ENCODE data around the gene SDK2.

The SDK2 gene

GRCh38 chr17:73342050-73342522 lies 302.2 kb downstream of the SDK2 start:
- TF ChIP-seq SIN3A (IDR thresholded peaks at IDR 0.05; ENCODE audit: borderline replicate concordance, insufficient read depth, low read length): no peak
- TF ChIP-seq, protein P1, sequence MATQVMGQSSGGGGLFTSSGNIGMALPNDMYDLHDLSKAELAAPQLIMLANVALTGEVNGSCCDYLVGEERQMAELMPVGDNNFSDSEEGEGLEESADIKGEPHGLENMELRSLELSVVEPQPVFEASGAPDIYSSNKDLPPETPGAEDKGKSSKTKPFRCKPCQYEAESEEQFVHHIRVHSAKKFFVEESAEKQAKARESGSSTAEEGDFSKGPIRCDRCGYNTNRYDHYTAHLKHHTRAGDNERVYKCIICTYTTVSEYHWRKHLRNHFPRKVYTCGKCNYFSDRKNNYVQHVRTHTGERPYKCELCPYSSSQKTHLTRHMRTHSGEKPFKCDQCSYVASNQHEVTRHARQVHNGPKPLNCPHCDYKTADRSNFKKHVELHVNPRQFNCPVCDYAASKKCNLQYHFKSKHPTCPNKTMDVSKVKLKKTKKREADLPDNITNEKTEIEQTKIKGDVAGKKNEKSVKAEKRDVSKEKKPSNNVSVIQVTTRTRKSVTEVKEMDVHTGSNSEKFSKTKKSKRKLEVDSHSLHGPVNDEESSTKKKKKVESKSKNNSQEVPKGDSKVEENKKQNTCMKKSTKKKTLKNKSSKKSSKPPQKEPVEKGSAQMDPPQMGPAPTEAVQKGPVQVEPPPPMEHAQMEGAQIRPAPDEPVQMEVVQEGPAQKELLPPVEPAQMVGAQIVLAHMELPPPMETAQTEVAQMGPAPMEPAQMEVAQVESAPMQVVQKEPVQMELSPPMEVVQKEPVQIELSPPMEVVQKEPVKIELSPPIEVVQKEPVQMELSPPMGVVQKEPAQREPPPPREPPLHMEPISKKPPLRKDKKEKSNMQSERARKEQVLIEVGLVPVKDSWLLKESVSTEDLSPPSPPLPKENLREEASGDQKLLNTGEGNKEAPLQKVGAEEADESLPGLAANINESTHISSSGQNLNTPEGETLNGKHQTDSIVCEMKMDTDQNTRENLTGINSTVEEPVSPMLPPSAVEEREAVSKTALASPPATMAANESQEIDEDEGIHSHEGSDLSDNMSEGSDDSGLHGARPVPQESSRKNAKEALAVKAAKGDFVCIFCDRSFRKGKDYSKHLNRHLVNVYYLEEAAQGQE (IDR thresholded peaks at IDR 0.05; ENCODE audit: insufficient read depth in 1 of 2, low read depth in 2 of 2, low read length in 2 of 2): no peak
- no peak for TF ChIP-seq POLR2AphosphoS5 (IDR thresholded peaks at IDR 0.05; ENCODE audit: low read depth, low read length)
- no peak for TF ChIP-seq FOXP2 (optimal IDR thresholded peaks at IDR 0.05; ENCODE audit: borderline replicate concordance, extremely low read depth, extremely low read length, insufficient read depth)
- no peak for TF ChIP-seq TAF1 (IDR thresholded peaks at IDR 0.05; ENCODE audit: borderline replicate concordance, insufficient read depth, low read length)

- TF ChIP-seq SIN3A (IDR thresholded peaks at IDR 0.05; ENCODE audit: borderline replicate concordance, insufficient read depth, low read length): no peak
- TF ChIP-seq TAF1 (IDR thresholded peaks at IDR 0.05; ENCODE audit: borderline replicate concordance, insufficient read depth, low read length): no peak
- TF ChIP-seq POLR2AphosphoS5 (IDR thresholded peaks at IDR 0.05; ENCODE audit: low read depth, low read length): no peak
- no peak for TF ChIP-seq FOXP2 (optimal IDR thresholded peaks at IDR 0.05; ENCODE audit: borderline replicate concordance, extremely low read depth, extremely low read length, insufficient read depth)
- TF ChIP-seq, protein P1 (IDR thresholded peaks at IDR 0.05; ENCODE audit: insufficient read depth in 1 of 2, low read depth in 2 of 2, low read length in 2 of 2): no peak
Observed at GRCh38 chr17:73341350-73342049, 302.7 kb downstream of the SDK2 start.

DNA sequence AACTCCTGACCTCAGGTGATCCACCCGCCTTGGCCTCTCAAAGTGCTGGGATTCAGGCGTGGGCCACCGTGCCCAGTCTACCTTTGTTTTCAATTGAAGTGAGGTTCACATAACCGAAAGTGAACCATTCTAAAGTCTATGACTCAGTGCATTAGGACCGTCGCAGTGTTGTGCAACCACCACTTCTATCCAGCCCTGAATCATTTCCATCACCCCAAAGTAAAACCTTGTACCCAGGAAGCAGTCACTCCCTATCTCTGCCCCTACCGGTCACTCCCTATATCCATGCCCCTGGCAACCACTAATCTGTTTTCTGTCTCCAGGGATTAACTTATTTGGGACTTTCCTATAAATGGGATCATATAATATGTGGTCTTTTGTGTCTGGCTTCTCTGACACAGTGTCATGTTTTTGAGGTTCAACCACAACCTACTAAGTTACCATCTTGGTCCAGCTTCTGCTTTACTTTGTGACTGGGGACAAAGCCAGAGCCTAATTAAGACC lies 304.1 kb downstream of the SDK2 start:
- TF ChIP-seq FOXP2 (optimal IDR thresholded peaks at IDR 0.05; ENCODE audit: borderline replicate concordance, extremely low read depth, extremely low read length, insufficient read depth) (no peak), TAF1 (IDR thresholded peaks at IDR 0.05; ENCODE audit: borderline replicate concordance, insufficient read depth, low read length) (no peak), POLR2AphosphoS5 (IDR thresholded peaks at IDR 0.05; ENCODE audit: low read depth, low read length) (no peak)

- TF ChIP-seq FOXP2 (optimal IDR thresholded peaks at IDR 0.05; ENCODE audit: borderline replicate concordance, extremely low read depth, extremely low read length, insufficient read depth) (no peak), SIN3A (IDR thresholded peaks at IDR 0.05; ENCODE audit: borderline replicate concordance, insufficient read depth, low read length) (no peak), TAF1 (IDR thresholded peaks at IDR 0.05; ENCODE audit: borderline replicate concordance, insufficient read depth, low read length) (no peak), POLR2AphosphoS5 (IDR thresholded peaks at IDR 0.05; ENCODE audit: low read depth, low read length) (no peak)
- TF ChIP-seq, protein P1 (IDR thresholded peaks at IDR 0.05; ENCODE audit: insufficient read depth in 1 of 2, low read depth in 2 of 2, low read length in 2 of 2): no peak
Observed at GRCh38 chr17:73338566-73339197, 305.6 kb downstream of the SDK2 start.

- TF ChIP-seq SIN3A (IDR thresholded peaks at IDR 0.05; ENCODE audit: borderline replicate concordance, insufficient read depth, low read length): no peak
- no peak for TF ChIP-seq TAF1 (IDR thresholded peaks at IDR 0.05; ENCODE audit: borderline replicate concordance, insufficient read depth, low read length)
- no peak for TF ChIP-seq FOXP2 (optimal IDR thresholded peaks at IDR 0.05; ENCODE audit: borderline replicate concordance, extremely low read depth, extremely low read length, insufficient read depth)
- TF ChIP-seq POLR2AphosphoS5 (IDR thresholded peaks at IDR 0.05; ENCODE audit: low read depth, low read length): no peak
- TF ChIP-seq, protein P1 (IDR thresholded peaks at IDR 0.05; ENCODE audit: insufficient read depth in 1 of 2, low read depth in 2 of 2, low read length in 2 of 2): no peak
Observed at GRCh38 chr17:73338050-73338521, 306.2 kb downstream of the SDK2 start.
